AG09319 (cell line): ENCODE measurements around the gene C5orf15.

Source experiments
- DNase-seq: peaks from one replicate; pipeline ENCODE4 v3.0.0-alpha.2; 2010; ENCODE audit warnings: low read depth; ENCODE audit errors: extremely low read depth
- TF ChIP-seq, protein P1 (sequence below): IDR thresholded peaks from 2 replicates; pipeline ENCODE4 v1.5.1; 2011; ENCODE audit warnings: low read depth, mild to moderate bottlenecking, inconsistent platforms, low read length, moderate library complexity

C5orf15 gene

DNA sequence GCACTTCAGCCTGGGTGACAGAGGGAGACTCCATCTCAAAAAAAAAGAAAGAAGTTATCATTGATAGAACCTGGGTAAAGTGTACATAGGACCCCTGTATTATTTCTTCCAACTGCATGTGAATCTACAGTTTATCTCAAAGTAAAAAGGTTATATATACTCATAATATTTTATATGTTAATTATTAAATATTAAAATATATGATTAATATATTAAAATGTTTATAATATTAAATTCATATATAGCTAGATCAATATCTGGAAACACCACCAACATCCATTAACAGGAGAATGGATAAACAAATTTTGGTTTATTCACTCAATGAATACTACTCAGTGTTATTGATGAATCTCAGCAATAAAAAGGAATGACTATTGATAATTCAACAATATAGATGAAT lies 19.7 kb downstream of the C5orf15 start:
- TF ChIP-seq, protein P1, sequence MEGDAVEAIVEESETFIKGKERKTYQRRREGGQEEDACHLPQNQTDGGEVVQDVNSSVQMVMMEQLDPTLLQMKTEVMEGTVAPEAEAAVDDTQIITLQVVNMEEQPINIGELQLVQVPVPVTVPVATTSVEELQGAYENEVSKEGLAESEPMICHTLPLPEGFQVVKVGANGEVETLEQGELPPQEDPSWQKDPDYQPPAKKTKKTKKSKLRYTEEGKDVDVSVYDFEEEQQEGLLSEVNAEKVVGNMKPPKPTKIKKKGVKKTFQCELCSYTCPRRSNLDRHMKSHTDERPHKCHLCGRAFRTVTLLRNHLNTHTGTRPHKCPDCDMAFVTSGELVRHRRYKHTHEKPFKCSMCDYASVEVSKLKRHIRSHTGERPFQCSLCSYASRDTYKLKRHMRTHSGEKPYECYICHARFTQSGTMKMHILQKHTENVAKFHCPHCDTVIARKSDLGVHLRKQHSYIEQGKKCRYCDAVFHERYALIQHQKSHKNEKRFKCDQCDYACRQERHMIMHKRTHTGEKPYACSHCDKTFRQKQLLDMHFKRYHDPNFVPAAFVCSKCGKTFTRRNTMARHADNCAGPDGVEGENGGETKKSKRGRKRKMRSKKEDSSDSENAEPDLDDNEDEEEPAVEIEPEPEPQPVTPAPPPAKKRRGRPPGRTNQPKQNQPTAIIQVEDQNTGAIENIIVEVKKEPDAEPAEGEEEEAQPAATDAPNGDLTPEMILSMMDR = no peak
- no peak for DNase-seq

DNA sequence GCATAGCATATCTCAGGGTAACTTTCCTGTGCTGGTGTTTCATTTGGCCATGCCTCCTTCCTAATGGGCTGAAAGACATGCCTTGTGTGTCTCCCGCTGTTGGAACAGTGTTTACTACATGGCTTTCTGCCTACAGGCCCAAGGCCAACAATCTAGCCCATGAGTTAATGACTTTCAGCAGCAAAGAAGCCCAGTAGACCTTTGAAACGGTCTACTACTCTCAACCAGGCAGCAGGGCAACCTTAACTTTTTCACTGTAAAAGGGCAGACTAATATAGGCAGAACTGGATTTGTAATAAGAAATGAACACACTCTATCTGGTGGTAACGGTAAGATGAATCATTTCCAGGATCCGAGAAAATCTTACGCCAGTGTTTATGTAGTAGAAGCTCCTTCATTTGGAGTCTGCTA lies 21.0 kb downstream of the C5orf15 start:
- no peak for DNase-seq
- TF ChIP-seq, protein P1 = no peak

DNA sequence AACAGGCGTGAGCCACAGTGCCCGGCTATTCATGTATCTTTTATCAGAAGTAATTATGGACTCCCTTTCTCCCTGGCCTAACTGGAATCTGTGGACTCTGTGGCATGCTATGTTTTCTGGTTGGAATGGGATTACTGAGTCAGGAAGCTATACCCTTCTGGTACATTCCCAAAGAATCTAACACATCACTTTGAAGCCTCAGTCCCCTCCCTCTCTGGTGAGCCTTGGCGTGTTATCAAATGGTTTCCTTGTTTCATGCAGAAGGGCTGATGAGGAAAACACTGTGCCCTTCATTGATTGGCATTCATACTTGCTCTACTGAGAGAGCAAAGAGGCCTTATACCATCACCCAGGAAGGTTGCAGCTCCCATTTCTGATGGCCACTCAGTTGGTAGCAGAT lies 22.9 kb downstream of the C5orf15 start:
- no peak for DNase-seq
- TF ChIP-seq, protein P1 = no peak

DNA sequence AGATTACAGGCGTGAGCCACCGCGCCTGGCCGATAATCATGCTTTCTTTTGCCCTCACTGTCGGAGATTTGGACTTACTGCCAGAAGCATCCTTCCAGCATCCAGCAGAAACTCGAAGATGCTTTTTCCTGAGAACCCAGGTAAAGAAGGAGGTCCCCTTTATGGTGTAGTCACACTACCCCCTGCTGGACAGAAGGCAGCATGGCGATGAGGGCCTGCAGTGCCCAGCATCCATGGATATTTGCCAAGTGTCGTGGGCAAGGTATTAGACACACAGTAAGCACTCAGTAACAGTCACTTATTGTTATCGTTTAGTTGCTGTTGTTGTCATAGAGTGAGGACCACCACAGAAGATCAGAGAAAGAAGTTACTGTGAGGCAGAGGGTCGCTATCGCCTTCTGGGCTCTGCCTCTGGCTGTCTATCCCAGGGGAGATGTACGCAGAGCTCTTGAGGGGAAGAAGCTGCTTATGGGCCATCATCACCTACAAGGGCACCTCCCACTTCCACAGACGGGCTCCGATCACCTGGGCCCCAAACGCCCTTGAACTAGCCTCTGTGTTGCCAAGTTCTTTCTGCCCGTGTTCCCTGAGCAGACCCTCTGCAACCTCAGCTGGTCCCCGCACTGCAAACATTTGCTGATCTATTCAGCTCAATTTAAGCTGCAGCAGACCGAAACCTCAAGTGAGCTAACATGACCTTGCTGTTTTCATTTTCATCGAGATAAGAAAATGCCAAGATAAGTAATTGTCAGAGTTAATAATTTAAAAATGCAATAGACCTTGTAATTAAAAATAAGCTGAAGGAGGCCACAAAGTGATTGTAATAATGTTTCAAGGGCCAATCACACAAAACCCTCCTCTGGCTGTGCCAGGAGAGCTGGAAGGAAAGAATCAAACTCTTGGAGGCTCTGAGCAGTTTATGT lies 23.9 kb downstream of the C5orf15 start:
- no peak for DNase-seq
- TF ChIP-seq, protein P1 = peak; percentile 56

DNA sequence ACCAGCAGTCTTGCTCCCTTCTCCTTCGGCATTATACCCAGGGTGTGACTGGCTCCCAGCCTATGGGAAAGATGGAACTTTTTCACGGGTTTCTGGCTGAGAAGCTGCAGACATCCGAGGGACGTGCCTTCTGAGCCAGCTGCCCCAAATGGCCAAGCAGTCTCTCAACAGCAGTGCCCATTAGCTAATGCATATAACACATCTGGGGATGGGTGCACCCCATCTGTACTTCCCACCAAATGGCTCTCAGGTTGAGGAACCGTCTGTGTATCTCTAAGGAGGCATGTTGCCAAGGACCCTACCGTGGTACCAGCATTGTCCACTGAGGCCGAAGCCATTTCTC lies 25.0 kb downstream of the C5orf15 start:
- no peak for DNase-seq
- TF ChIP-seq, protein P1 = no peak

DNA sequence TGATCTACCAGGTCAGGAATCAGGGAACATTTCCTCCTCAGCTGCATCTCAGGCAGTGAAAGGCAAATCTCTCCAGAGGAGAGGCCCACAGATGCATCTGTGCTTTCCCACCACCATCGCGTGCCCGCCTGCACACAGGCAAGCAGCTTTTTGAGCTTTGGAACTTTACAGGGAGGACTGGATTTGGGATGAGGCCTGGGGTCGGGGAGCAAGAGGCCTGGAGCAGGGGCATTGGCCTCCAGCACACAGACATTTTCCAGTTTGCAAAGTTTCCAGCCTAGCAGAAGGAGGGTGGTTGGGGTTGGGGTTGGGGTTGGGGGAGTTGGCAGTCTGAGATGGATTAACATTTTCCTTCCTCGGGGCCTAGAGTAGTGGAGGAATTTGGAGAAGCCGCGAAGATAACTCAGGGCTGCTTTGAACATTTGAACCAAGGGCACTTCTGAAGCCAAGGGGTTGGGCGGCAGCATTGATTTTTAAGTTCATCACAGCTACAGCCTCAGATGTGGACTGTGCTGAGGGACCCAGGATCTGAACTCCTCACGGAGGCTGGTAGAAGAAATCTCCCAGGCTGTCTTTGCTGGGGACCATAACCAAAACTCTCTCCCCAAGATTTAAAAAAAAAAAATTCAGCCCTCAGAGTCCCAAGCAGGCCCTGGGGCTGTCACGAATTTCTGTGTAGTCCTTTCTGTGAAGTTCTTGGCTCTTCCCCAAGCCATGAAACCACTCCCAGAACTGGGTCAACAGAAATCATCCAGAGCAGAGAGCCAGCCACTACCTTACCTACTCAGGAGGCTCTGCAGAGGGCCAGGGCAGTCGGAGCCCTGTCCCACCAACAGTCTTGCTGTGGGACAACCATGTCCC lies 25.6 kb downstream of the C5orf15 start:
- no peak for DNase-seq
- TF ChIP-seq, protein P1 = no peak

DNA sequence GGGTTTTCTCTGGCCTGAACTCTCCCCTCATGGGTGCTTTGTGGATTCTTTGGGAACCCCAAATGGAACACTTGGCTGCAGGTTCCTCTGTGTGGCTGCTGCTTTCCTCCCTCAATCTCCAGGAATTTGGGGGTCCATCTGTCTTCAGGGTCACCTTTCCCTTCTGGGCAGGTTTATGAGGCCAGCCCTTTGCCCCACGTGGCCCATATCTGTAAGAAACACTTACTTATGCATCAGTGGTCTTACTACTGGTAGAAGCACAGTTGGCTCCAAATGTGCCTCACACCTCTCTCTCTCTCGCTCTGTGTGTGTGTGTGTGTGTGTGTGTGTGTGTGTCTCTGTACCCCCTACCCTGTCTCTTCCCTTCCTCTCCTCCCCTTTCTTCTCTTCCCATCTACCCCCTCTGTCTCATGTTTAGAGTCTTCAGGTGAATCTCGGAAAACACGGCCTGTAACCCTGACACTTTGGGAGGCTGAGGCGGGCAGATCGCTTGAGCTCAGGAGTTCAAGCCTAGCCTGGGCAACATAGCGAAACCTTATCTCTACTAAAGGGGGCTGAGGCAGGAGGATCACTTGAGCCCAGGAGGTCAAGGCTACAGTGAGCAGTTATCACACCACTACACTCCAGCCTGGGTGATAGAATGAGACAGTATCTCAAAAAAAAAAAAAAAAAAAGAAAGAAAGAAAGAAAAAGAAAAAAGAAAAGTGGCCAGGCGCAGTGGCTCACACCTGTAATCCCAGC lies 26.8 kb downstream of the C5orf15 start:
- DNase-seq = no peak
- TF ChIP-seq, protein P1 = no peak
